SU-DHL-6 (cell line): ENCODE measurements around the gene IDH3G.

Experiments used
- H2AFZ ChIP-seq: fragments of 200-600 bp; sonication (generic); 2 replicates; pipeline ENCODE4 v1.6.1; 2014; ENCODE audit warnings: low read depth, mild to moderate bottlenecking, moderate library complexity, mixed read lengths, antibody characterized with exemption, low read length; ENCODE audit not compliant: severe bottlenecking
- H3F3A ChIP-seq: fragments of 200-600 bp; shearing (Covaris generic); 2 replicates; pipeline ENCODE4 v1.6.0; 2016; ENCODE audit warnings: antibody characterized with exemption, mild to moderate bottlenecking; ENCODE audit not compliant: insufficient read depth
- H3K27ac ChIP-seq: fragments of 200-600 bp; sonication (generic); 2 replicates; pipeline ENCODE4 v1.5.1; 2016; ENCODE audit warnings: low read depth, mild to moderate bottlenecking, low read length, moderate library complexity, mixed read lengths
- H3K27me3 ChIP-seq: fragments of 200-600 bp; sonication (generic), shearing (Covaris generic); 2 replicates; pipeline ENCODE4 v1.6.0; 2014; ENCODE audit warnings: mild to moderate bottlenecking, low read length
- H3K36me3 ChIP-seq: fragments of 200-600 bp; sonication (generic); 2 replicates; pipeline ENCODE4 v1.6.1; 2014; ENCODE audit warnings: mild to moderate bottlenecking, low read length, mixed read lengths
- H3K4me2 ChIP-seq: fragments of 300-600, 200-600 bp; shearing (Covaris generic), sonication (generic); 2 replicates; pipeline ENCODE4 v1.6.0; 2014; ENCODE audit warnings: low read length, low read depth, mild to moderate bottlenecking; ENCODE audit not compliant: poor library complexity, severe bottlenecking
- H3K4me3 ChIP-seq: fragments of 200-600 bp; sonication (generic); 2 replicates; pipeline ENCODE4 v1.5.1; 2014; ENCODE audit warnings: antibody characterized with exemption, low read length, mild to moderate bottlenecking, mixed read lengths; ENCODE audit not compliant: insufficient read depth, poor library complexity, severe bottlenecking
- H3K79me2 ChIP-seq: fragments of 200-600 bp; sonication (generic); 2 replicates; pipeline ENCODE4 v1.6.1; 2014; ENCODE audit warnings: mild to moderate bottlenecking, low read length, moderate library complexity; ENCODE audit not compliant: insufficient read depth
- H3K9ac ChIP-seq: fragments of 200-600 bp; sonication (generic); 2 replicates; pipeline ENCODE4 v1.7.0; 2014; ENCODE audit warnings: mild to moderate bottlenecking, low read length
- H3K9me2 ChIP-seq: fragments of 200-600 bp; sonication (generic); replicated peaks from 2 replicates; pipeline ENCODE4 v1.6.1; 2014; ENCODE audit warnings: low read length; ENCODE audit not compliant: insufficient read depth
- H3K9me3 ChIP-seq: fragments of 200-600 bp; sonication (generic); 2 replicates; pipeline ENCODE4 v1.6.1; 2014; ENCODE audit warnings: low read length, mixed read lengths; ENCODE audit not compliant: insufficient read depth
- H4K20me1 ChIP-seq: fragments of 200-600 bp; sonication (generic); 2 replicates; pipeline ENCODE4 v1.6.1; 2014; ENCODE audit warnings: low read depth, mild to moderate bottlenecking, antibody characterized with exemption, low read length, moderate library complexity, mixed read lengths
- CTCF ChIP-seq: fragments of 200-600 bp; sonication (generic); IDR thresholded peaks from one replicate; pipeline ENCODE4 v1.5.1; 2017; ENCODE audit warnings: antibody characterized with exemption, mild to moderate bottlenecking, low read length, moderate library complexity; ENCODE audit not compliant: insufficient read depth, poor library complexity, severe bottlenecking
- EZH2phosphoT487 ChIP-seq: fragments of 200-600 bp; sonication (generic), shearing (Covaris generic); conservative IDR thresholded peaks from 2 replicates; pipeline ENCODE4 v1.6.1; 2018; ENCODE audit warnings: mild to moderate bottlenecking, antibody characterized with exemption, low read length, moderate library complexity, mixed read lengths

IDH3G gene

GRCh38 chrX:153770601-153771414, 23.4 kb downstream of the IDH3G start:
- Histone ChIP-seq H3K9me2 (no peaks in the 10 kb centered on the region), H3K4me2 (no peak overlapping the region), H3K79me2 (no peaks in the 10 kb centered on the region), H3K27me3 (no peaks in the 10 kb centered on the region), H3K27ac (no peak overlapping the region), H2AFZ (no peak overlapping the region), H3K9ac (no peak overlapping the region), H4K20me1 (no peaks in the 10 kb centered on the region), H3F3A (no peaks in the 10 kb centered on the region), H3K36me3 (no peaks in the 10 kb centered on the region), H3K9me3 (no peaks in the 10 kb centered on the region), H3K4me3 (no peak overlapping the region)
- no peak for TF ChIP-seq EZH2phosphoT487
- no peak for TF ChIP-seq CTCF

- Histone ChIP-seq H3K36me3 (no peaks in the 10 kb centered on the region), H3K79me2 (no peaks in the 10 kb centered on the region), H3K9me3 (no peaks in the 10 kb centered on the region), H4K20me1 (no peaks in the 10 kb centered on the region), H3K27ac (no peak overlapping the region), H2AFZ (no peak overlapping the region), H3F3A (no peaks in the 10 kb centered on the region), H3K4me2 (no peak overlapping the region), H3K27me3 (no peaks in the 10 kb centered on the region), H3K9me2 (no peaks in the 10 kb centered on the region), H3K9ac (no peak overlapping the region), H3K4me3 (no peak overlapping the region)
- TF ChIP-seq EZH2phosphoT487 (no peak), CTCF (no peak)
Measured at GRCh38 chrX:153769865-153770600, 24.1 kb downstream of the IDH3G start.

- Histone ChIP-seq H3K36me3 (no peaks in the 10 kb centered on the region), H3K27ac (no peak overlapping the region), H3K27me3 (no peaks in the 10 kb centered on the region), H3K79me2 (no peaks in the 10 kb centered on the region), H3K9me3 (no peaks in the 10 kb centered on the region), H3F3A (no peaks in the 10 kb centered on the region), H3K9me2 (no peaks in the 10 kb centered on the region), H2AFZ (no peak overlapping the region), H3K9ac (no peak overlapping the region), H4K20me1 (no peaks in the 10 kb centered on the region), H3K4me3 (no peak overlapping the region), H3K4me2 (no peak overlapping the region)
- TF ChIP-seq EZH2phosphoT487 (no peak), CTCF (no peak)
Measured at GRCh38 chrX:153769158-153769864, 24.9 kb downstream of the IDH3G start.
